ENCODE data around the gene UBTF. TPM values are rescaled to one million over a fixed set of nuclear protein-coding genes. Genes with fewer than 3 reads are reported as not detected.
A peak's percentile ranks its signal among the peaks of the same experiment; 100 is the strongest.

UBTF gene
- polyA plus RNA-seq, 3 donors = 28.2 to 40.9 (median 35.3) TPM

DNA sequence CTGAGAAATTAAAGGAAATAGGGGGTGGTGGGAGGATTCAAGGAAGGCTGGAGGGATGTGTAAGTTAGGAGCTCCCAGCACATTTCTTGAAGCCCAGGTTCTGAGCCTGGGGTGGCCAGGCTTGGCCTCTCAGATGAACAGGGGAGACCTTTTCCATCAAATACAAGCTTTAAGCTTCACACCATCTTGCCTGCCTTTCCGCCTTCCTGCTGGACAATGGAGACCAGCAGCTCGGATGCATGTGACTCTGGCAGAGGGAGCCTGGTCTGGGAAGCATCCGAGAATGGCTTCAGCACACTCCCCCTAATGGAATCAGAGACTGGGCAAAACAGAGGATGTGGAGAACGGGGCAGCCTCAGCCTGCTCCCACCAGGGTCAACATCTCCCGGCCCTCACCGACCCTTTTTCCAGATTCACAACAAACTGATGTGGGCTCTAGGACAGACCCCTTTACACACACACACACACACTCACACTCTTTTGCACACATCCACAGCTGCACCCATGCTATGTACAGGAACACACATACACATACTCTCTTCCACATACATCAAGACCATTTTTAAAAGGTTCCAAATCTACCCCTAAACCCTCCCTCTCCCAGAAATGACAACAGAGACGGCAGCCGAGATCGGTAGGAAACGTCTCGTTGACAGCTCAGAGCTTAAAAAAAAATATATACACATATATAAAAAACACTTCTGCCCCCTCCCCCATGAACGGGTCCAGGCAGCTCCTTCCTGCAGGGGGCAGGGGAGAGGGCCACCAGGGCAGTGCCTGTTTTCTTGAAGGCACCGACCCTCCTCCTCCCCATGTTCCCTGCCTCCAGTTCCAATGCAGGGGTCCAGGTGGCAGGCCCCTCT is 13.3 kb downstream of the UBTF start:
- no peak overlapping the region for H3K27ac ChIP-seq (ENCODE audit: low read depth, low read length)
- 48 to 56% (median 55%) methylated on average over 13 of the region's 13 CpGs for WGBS, 3 donors

DNA sequence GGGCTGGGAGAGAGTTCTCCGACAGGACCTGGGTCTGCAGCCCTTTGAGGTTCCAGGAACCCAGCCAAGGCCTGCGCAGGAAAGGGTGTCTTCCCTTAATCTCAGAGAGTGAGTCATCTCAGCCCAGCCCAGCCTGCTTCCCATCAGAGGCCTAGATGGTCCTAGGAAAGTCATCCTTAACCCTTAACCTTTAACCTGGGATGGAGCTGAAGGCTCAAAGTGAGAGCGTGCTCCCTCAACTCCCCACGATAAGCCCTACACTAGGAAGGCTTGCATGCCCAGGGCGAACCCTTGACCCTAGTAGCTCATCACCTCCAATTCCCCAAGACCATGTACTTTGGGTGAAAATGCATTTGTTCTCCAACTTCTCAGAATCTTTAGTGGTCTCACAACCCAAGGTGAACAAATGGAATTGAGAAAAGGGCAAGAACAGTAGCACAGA is 15.0 kb downstream of the UBTF start:
- WGBS, 3 donors = 49 to 69% (median 50%) methylated on average over 5 of the region's 5 CpGs
- H3K27ac ChIP-seq (ENCODE audit: low read depth, low read length) = no peak overlapping the region

DNA sequence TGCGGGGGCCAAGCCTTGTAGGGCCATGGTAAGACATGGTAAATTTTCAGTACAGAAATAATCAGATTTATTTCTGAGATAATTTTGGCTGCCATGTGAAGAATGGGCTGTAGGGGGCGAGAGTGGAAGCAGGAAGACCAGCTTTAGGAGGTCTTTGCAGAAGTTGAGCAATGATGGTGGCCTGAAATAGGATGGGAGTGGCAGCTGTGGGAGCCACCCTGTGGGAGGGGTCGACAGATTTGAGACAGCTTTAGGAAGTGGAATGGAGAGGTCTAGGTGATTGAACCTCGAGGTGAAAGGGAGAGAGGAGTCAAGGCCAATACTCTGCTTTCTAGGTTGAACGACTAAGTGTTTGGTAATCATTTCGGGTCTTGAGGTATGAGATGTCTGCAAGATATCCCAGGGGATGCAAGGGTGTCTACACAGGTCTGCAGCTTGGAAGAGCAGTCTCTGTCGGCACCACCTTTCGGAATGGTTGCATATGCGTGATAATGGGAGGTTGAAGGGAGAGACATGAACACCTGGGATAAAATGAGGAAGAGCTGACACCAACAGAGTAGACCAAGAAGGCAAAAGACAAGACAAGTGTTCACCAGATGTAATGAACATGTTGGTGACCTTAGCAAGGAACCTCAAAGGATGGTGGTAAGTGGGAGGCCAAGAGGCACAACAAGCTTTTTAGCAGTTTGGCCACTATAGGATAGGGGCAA is 15.6 kb downstream of the UBTF start:
- no peak overlapping the region for H3K27ac ChIP-seq (ENCODE audit: low read depth, low read length)
- 45 to 54% (median 47%) methylated on average over 9 of the region's 9 CpGs for WGBS, 3 donors

DNA sequence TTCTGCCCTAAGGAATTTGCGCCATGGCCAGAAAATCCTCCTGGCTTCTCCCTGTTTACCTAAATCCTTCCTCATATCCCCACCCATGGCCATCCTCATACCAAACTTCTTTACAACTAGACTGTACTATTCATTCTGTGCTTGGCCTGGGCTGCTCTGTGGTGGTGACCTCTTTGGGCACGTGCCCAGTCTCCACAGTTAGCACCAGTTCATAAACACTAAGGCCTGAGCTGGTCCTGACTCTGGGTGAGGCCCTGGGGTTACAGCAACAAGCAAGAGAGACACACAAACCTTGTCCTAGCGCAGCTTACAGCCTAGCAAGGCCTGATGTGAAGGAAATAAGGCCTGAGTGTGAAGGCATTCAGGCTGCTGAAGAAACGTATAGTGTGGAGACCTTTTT is 16.7 kb downstream of the UBTF start:
- WGBS, 3 donors = 76 to 89% (median 88%) methylated on average over 4 of the region's 4 CpGs
- no peak overlapping the region for H3K27ac ChIP-seq (ENCODE audit: low read depth, low read length)

DNA sequence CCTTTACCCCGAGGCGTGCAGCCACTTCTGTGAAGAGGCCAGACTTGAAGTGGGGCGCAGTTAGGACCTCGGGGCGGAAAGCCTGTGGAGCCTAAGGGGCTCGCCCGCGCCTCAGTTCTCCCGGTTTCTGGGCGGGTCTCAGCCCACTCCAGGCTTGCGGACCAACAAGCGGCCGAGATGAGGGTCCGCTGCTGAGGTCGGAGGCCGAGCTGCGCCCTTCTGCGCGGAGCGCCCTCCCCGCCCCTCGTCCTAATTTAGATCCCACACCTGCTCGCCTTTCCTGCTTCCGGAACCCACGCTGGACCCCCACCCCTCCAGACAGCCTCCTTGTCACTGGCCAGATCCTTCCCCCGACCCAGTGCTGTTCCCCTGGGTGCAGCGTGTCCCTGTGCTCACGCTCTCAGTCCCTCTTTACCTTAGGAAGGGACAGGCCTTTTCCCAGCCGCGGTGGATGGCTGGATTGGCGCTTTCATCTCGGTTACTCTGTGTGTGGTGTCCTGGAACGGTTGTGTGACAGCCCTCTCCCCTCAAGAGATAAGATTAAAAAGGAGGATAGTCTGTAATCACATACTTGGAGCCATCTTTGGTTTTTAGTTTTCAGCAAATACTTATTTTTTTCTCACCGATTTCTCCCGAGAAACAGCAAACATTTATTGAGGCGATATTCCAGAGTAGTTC is 18.9 kb downstream of the UBTF start:
- WGBS, 3 donors = 5 to 7% (median 7%) methylated on average over 27 to 36 of the region's 36 CpGs
- peak overlapping the region; percentile 4 for H3K27ac ChIP-seq (ENCODE audit: low read depth, low read length)

DNA sequence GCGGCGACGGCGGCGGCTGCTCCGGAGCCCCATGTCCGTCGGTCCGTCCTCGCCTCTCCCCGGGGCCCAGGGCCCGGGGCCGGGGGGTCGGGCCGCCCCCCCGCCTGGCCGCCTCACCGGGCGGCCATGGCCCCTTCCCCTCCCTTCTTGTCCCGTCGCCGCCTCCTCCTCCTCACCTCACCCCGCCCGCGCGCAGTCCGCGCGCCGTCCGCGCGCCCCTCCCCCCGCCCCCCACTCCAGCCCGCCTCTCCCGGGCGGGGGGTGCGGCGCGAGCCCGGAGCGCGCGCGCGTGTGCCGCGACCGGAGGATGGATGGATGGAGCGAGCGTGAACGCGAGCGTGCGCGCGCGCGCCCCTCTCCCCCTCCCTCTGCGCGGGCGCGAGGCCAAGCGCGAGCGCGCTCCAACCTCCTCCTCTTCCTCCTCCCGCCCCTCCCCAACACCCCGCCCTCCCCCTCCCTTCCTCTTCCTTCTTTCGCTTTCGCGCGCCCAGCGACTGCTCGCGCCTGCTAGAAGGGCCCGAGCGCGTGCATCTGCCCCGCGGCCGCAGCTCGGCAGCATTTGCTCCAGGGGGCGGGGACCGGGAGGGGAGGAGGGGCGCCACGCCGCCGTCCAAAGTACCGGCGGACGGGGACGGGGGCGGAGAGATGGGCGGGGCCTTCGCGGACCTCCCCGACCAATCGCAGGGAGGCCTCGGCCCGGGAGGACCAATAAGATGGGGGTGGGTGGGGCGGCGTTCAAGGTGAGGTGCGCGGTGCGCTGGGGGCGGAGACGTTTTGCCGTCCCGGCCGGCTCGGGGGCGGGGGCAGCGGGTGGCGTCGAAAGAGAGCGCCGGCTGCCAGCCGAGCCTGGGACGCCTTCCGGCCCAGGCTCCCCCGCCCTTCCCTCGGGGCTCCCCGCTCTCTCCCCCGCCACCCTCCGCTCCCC is 19.7 kb downstream of the UBTF start, which contains the start of gene ATXN7L3:
Gene ATXN7L3, minus strand, starts transcription at position 332 of the 925 bp plus-strand sequence. CDS start 1,814 bp downstream, outside the sequence.
- 0 to 1% (median 1%) methylated on average over 54 to 124 of the region's 126 CpGs for WGBS, 3 donors

DNA sequence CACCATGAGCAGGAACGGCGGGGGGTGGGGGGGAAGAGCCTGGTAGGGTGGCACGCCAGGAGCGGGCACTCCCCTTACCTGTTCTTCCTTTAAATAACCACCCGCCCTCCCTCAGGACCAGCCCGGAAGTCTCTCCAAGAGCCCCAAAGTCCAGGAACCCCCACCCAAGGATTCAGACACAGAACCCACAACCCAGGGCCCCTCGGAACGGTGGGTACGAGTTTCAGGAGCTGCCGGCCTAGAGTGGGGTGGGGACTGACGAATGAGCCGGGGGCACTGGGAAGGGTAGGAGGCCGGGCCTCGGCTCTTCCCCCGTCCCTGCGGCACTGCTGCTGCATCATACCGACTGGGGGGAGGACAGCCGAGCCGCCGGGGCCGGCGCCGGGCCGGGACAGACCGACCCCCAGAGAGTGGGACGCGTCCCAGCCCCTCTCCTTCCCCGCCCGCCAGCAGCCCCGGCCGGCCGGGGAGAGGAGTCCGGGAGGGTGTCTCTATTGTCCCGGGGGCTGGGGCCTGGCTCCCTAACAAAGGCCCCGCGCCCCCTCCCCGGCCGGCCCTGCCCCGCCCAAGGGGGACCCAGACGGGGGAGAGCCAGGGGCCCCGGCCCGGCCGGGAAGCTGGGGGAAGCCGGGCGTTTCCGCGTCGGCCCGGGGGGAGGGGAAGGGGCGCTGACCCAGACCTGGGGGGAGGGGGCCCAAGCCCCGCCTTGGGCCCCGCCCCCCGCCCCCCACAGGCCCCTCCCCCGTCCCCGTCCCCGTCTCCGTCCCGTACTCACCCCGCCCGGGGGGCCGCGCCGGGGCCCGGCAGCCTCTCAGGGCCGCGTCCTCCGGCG is 20.5 kb downstream of the UBTF start:
- peak overlapping the region; percentile 94 for H3K27ac ChIP-seq (ENCODE audit: low read depth, low read length)
- WGBS, 3 donors = 1% methylated on average over 29 to 55 of the region's 68 CpGs

More for the DNA sequence above, 19.7 kb downstream of the UBTF start, which contains the start of gene ATXN7L3:
- H3K27ac ChIP-seq (ENCODE audit: low read depth, low read length) = peak within 1 kb of the TSS; percentile 94

DNA sequence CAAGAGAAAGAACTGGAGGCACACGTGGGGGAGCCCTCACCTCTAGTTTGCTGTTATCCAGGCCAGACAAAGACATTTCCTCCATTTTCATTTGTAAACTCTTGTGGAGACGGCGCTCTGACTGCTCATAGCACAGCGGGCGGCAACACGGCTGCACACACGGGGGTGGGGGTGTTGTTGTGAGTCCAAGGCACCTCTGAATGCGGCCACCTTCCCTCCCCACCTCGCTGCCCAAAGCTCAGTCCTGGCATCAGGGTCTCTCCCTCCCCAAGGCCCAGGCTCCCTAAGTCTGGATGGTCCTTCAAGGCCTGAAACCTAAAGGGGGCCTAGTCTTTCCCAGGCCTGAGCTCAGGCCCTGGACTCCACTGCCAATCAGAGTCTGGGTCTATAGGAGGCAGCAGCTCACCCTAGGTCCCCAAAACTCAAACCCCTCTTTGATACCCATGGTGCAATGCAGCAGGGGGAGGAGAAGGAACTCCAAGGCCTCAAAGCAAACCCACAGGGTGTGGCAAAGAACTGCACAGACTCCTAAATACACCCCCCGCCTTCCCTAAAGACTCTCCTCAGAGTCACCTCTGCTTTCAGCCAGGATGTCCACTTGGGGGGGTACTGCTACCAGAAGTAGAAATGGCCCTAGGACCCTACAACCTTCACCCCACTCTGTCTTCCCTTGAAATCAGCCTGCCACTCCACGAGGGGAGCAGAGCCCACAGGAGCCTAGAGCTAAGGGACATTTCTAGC is 21.3 kb downstream of the UBTF start:
- H3K27ac ChIP-seq (ENCODE audit: low read depth, low read length) = no peak overlapping the region
- 56 to 64% (median 58%) methylated on average over 11 of the region's 11 CpGs for WGBS, 3 donors

DNA sequence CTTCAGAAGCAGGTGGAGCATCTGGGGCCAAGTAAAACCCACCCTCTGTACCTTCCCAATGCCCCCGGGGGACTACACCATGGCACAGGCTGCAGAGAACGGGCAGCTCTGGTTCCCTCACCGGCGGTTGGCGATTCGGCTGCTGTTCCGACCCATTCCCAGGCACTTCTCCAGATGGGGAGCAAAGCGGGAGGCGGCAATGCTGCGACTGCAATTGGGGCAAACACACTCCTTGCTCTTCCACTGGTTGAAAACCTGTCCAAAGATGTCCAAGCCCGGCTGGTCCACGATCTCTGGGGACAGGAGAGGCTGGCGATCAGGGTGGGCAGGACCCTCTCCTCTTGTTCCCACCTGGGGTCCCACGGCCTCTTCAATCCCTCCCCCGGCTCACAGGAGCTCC is 22.4 kb downstream of the UBTF start:
- H3K27ac ChIP-seq (ENCODE audit: low read depth, low read length) = no peak overlapping the region
- WGBS, 3 donors = 89 to 94% (median 94%) methylated on average over 15 of the region's 15 CpGs

DNA sequence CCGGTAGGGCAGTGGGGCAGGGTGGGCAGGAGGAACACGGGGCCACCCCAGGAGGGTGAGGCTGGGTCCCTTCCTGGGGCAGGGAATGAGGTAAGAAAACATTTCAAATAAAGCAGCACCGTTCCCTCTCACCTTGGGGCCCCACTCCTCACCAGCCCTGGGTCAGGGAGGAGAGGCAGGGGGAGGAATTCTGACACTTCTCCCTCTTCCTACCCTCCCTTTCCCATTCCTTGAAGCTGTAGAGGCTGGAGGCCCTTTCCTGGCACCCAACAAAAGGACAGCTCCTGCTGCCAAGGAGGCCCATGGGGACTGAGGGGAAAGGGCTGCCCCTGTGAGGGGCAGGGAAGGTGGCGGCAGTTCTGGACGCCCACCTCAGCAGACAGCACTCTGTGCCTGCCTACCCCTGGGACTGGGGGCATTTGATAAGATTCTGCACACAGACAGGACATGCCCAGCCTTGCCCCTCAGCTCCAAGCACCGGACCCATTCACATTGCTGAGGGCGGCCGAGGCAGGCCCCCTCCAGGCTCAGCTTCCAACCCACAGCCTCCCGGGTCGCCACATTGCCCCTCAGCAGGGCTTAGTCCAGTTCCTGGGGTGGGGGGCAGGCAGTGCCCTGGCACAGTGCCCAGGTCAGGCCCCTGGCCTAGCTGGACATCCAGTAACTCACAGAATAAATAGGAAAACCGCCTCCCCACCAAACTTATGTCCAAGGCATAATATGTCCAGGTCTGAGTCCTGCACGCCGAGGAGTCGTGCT is 26.0 kb downstream of the UBTF start:
- H3K27ac ChIP-seq (ENCODE audit: low read depth, low read length) = no peak overlapping the region
- 91 to 93% (median 92%) methylated on average over 14 of the region's 14 CpGs for WGBS, 3 donors

DNA sequence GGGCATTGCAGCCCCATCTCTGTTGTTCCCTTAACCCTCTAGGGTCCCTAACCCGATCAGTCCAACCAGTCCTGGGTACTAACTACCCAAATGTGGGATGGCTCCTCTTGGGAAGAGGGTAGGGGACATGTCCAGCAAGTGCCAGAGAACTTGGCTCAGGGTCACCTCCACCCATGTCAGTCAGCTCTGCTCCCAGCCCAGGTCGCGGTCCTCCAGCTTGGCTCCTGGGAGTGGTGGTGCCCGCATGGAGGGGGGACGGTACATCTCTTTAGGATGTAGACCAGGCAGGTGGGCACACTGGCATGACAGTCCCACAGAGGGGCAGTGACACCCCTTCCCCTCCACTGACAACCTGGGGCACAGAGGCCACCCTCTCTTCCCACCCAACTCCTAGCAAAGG is 26.7 kb downstream of the UBTF start:
- WGBS, 3 donors = 86 to 90% (median 86%) methylated on average over 5 of the region's 5 CpGs
- H3K27ac ChIP-seq (ENCODE audit: low read depth, low read length) = no peak overlapping the region

DNA sequence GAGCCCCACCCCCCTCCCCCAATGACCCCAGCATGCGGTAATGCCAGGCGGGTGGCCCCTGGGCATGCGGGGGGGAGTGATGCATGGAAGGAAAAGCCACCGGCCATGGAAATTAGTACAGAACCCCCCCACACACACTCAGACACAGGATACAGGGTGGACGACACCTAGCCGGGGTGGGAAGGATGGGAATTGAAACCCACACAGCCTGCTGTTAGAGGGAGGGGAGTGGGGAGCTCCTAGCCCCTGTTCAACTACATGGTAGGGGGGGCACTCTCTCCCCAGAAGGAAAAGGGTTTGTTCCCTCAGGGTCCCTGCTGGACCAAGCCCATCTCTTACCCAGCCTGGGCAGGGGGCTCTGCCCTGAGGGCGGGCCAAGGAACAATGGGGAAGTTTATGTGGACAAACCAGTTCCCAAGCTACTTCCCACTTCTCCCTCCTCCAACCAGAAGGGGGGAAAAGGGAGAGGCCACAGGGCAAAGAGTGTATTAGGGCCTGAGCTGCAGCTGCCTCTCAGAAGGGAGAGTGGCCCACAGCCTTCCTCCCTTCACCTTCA is 27.5 kb downstream of the UBTF start:
- H3K27ac ChIP-seq (ENCODE audit: low read depth, low read length) = no peak overlapping the region
- WGBS, 3 donors = 60 to 75% (median 72%) methylated on average over 7 of the region's 7 CpGs

DNA sequence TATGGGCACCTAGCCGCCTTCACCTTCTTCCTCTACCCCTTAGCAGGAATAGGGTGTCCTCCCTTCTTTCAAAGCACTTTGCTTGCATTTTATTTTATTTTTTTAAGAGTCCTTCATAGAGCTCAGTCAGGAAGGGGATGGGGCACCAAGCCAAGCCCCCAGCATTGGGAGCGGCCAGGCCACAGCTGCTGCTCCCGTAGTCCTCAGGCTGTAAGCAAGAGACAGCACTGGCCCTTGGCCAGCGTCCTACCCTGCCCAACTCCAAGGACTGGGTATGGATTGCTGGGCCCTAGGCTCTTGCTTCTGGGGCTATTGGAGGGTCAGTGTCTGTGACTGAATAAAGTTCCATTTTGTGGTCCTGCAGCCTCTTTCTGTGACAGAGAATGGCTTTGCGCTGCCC is 28.1 kb downstream of the UBTF start:
- no peak overlapping the region for H3K27ac ChIP-seq (ENCODE audit: low read depth, low read length)
- WGBS, 3 donors = 62 to 74% (median 69%) methylated on average over 5 of the region's 5 CpGs

DNA sequence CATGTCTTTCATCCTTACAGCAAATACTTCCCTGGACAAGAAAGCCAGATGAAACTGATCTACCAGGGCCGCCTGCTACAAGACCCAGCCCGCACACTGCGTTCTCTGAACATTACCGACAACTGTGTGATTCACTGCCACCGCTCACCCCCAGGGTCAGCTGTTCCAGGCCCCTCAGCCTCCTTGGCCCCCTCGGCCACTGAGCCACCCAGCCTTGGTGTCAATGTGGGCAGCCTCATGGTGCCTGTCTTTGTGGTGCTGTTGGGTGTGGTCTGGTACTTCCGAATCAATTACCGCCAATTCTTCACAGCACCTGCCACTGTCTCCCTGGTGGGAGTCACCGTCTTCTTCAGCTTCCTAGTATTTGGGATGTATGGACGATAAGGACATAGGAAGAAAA is 29.0 kb downstream of the UBTF start:
- 87 to 90% (median 89%) methylated on average over 10 of the region's 10 CpGs for WGBS, 3 donors
- no peak overlapping the region for H3K27ac ChIP-seq (ENCODE audit: low read depth, low read length)

DNA sequence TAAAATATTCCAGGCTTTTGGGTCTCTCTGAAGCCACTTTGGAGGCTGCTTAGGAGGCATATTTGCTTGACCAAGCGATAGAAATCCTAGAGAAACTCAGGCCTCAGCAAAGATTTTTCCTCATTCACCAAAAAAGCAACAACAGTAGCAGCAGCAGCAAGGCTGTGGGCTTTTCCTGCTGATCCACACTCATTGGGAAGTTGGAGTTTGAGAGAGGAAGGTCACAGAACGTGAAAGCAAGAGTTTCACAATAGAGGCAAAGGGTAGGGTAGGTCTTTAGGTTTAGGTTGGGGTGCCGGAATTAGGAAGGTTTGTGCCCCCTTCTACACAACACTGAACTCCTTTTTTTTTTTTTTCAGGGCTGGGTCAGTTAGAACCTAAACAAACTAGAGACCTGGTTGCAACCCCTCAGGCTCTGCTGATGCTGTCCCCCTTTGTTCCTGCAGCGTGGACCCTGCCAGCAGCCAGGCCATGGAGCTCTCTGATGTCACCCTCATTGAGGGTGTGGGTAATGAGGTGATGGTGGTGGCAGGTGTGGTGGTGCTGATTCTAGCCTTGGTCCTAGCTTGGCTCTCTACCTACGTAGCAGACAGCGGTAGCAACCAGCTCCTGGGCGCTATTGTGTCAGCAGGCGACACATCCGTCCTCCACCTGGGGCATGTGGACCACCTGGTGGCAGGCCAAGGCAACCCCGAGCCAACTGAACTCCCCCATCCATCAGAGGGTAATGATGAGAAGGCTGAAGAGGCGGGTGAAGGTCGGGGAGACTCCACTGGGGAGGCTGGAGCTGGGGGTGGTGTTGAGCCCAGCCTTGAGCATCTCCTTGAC is 30.7 kb downstream of the UBTF start:
- H3K27ac ChIP-seq (ENCODE audit: low read depth, low read length) = no peak overlapping the region

More for the DNA sequence above, 30.7 kb downstream of the UBTF start:
- WGBS, 3 donors = 82 to 86% (median 85%) methylated on average over 12 of the region's 12 CpGs
